HUES64 (cell line): ENCODE measurements around the gene ONECUT3. TPM values are rescaled to one million over a fixed set of nuclear protein-coding genes. Genes with fewer than 3 reads are reported as not detected.
"Not testable (repeated sequence)": the region's sequence is repeated elsewhere in the genome, so short reads cannot be mapped to it uniquely, and the experiment has no call there.

Experiments used
- H3K27ac ChIP-seq: 2 replicates; pipeline ENCODE4 v1.7.0; 2013; ENCODE audit warnings: low read depth, low read length, inconsistent platforms
- H3K27me3 ChIP-seq: 2 replicates; pipeline ENCODE4 v1.6.1; 2013; ENCODE audit warnings: mild to moderate bottlenecking, low read length; ENCODE audit not compliant: insufficient read depth
- H3K36me3 ChIP-seq: 2 replicates; pipeline ENCODE4 v1.6.1; 2013; ENCODE audit warnings: mild to moderate bottlenecking, low read length; ENCODE audit not compliant: insufficient read depth
- H3K4me1 ChIP-seq: 2 replicates; pipeline ENCODE4 v1.6.1; 2013; ENCODE audit warnings: mild to moderate bottlenecking, low read length, moderate library complexity; ENCODE audit not compliant: insufficient read depth
- H3K4me3 ChIP-seq: 2 replicates; pipeline ENCODE4 v1.5.1; 2013; ENCODE audit warnings: mild to moderate bottlenecking, low read length, moderate library complexity
- H3K9ac ChIP-seq: 2 replicates; pipeline ENCODE4 v1.6.1; 2013; ENCODE audit warnings: mild to moderate bottlenecking, low read depth, low read length
- H3K9me3 ChIP-seq: 2 replicates; pipeline ENCODE4 v1.6.1; 2013; ENCODE audit warnings: low read depth, low read length; ENCODE audit not compliant: insufficient read depth
- WGBS: fragments of 150-250, 120-280 bp; methylation state at CpG from one replicate; pipeline ENCODE4 v1.1.7; 2013; ENCODE audit warnings: missing lambda C conversion rate; 5-methylcytosine and 5-hydroxymethylcytosine counted together
- polyA plus RNA-seq, 2 experiments: library from polyadenylated mRNA; stranded (reverse); fragments of 50-300 nt; gene quantifications; one replicate each; pipeline ENCODE4 v1.2.3, GENCODE V29; 2013

Gene ONECUT3
- polyA plus RNA-seq (2013, experiment 1 of 2) = 0.05 TPM
- 0.13 TPM for polyA plus RNA-seq (2013, experiment 2 of 2)

DNA sequence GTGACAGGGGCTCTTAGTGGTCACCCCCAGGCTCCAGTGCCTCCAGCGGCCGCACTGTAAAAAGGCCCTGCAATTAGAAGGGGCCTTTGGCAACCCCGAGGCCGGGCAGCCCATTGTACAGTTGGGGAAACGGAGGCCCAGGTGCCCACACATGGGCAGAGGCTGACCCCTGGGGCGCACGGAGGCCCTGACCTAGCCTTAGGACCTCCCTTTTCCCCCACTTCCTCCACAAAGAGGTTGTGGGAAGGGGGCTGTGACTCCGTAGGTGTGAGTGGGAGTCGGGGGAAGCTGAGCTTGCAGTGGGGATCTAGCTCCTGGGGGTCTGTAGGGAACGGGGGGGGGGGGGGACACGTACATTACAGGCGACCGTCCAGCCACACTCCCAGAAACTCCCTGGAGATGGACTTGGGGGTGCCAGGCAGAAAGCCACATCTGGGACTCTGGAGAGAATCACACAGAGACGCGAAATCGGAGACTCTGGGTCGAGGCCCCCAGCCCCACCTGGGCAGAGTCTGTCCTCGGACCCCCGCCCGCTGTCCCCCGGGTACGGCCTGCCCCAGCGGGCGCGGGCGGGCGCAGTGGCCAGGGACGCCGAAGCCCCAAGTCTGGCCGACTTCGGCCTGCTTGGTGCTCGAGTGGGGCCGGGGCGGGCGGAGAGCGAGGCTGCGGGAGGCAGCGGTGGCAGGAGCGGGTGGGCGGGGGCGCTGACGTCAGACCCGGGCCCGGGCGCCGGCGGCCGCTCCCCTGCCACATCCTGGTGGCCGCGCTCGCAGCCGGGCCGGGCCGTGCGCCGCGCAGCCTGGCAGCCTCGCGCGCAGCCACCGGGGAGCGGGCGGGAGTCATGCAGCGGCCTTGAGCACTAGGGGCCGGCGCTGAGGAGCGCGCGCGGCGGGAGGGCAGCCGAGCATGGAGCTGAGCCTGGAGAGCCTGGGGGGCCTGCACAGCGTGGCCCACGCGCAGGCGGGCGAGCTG lies at the start of gene ONECUT3:
Gene ONECUT3, plus strand, starts transcription at position 750 of the 972 bp plus-strand sequence. Its CDS starts 157 bp downstream, at position 907.
- peaks cover 98% of the 10 kb centered on the region for H3K27me3 ChIP-seq
- WGBS = 6% methylated on average over 73 of the region's 77 CpGs

DNA sequence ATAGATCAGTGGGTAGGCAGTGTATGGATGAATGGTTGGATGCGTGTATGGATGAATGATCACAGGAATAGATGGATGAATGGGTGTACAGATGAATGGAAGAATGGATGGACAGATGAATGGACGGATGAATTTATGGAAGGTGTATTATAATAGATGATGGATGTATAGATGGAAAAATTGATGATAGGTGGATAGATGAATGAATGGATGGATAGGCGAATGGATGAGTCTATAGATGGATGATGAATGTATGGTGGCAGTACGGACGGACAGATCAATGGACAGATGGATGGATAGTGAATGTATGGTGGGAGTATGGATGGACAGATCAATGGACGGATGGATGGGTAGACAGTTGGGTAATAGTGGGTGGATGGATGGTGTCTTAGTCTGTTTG lies 49.0 kb upstream of the ONECUT3 start:
- no peak overlapping the region for H3K27ac ChIP-seq
- H3K9ac ChIP-seq = no peak overlapping the region
- 87% methylated on average over 6 of the region's 6 CpGs for WGBS
- H3K4me1 ChIP-seq = no peaks in the 10 kb centered on the region
- no peaks in the 10 kb centered on the region for H3K9me3 ChIP-seq
- no peak overlapping the region for H3K4me3 ChIP-seq
- no peaks in the 10 kb centered on the region for H3K36me3 ChIP-seq
- peaks cover 12% of the 10 kb centered on the region for H3K27me3 ChIP-seq

More for the DNA sequence above, at the start of gene ONECUT3:
- H3K27ac ChIP-seq = no peak within 1 kb of the TSS
- H3K4me3 ChIP-seq = no peak within 1 kb of the TSS
- H3K9ac ChIP-seq = no peak within 1 kb of the TSS
- no peaks in the 10 kb centered on the region for H3K4me1 ChIP-seq
- no peaks in the 10 kb centered on the region for H3K9me3 ChIP-seq
- H3K36me3 ChIP-seq = no peaks in the 10 kb centered on the region

DNA sequence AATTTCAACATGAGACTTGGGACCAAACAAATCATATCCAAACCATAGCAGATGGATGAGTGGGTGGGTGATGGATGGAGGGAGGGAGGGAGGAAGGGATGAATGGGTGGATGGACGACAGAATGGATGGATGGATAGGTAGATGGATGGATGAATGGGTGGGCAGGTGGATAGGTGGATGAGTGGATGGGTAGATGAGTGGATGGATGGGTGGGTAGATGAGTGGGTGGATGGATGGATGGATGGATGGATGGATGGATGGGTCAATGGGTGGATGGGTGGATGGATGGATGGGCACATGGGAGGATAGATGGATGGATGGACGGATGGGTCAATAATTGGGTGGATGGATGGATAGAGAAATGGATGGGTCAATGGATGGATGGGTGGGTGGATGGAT lies 47.9 kb upstream of the ONECUT3 start:
- Histone ChIP-seq H3K4me3 (no peak overlapping the region), H3K4me1 (no peaks in the 10 kb centered on the region), H3K27me3 (peaks cover 12% of the 10 kb centered on the region), H3K36me3 (no peaks in the 10 kb centered on the region), H3K9me3 (no peaks in the 10 kb centered on the region), H3K9ac (no peak overlapping the region), H3K27ac (no peak overlapping the region)
- WGBS = 76% methylated on average over 2 of the region's 2 CpGs

DNA sequence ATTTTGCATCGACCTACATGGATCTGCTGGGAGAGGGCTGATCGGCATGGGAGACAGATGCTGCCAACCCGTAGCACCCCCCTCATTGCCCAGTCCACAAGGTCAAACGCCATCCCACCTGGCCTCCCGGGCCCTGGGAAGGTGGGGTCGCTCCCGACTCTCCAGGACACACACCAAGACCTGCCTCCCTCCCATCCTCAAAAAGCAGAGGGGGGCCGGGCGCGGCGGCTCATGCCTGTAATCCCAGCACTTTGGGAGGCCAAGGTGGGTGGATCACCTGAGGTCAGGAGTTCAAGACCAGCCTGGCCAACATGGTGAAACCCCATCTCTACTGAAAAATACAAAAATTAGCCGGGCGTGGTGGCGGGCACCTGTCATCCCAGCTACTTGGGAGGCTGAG lies 46.7 kb upstream of the ONECUT3 start:
- 84% methylated on average over 14 of the region's 14 CpGs for WGBS

DNA sequence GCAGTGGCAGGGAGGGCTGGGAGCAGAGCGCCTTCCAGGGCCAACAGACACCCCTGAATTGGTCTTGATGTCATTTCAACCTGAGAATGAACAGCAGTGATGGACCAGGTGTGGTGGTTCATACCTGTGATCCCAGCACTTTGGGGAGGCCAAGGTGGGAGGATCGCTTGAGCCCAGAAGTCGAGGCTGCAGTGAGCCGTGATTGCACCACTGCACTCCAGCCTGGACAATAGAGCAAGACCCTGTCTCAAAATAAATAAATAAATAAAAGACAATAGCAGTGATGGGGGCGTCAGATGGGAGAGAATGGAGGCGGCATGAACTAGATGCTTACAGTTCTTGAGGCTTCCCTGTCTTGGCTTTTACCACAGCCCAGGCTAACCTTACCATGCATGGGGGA lies 46.1 kb upstream of the ONECUT3 start:
- no peak overlapping the region for H3K9ac ChIP-seq
- 95% methylated on average over 6 of the region's 6 CpGs for WGBS
- H3K4me3 ChIP-seq = no peak overlapping the region
- H3K4me1 ChIP-seq = no peaks in the 10 kb centered on the region
- H3K36me3 ChIP-seq = no peaks in the 10 kb centered on the region
- H3K27me3 ChIP-seq = peaks cover 2% of the 10 kb centered on the region; the same call in 1 of the 2 replicates
- no peak overlapping the region for H3K27ac ChIP-seq
- no peaks in the 10 kb centered on the region for H3K9me3 ChIP-seq

More for the DNA sequence above, 46.7 kb upstream of the ONECUT3 start:
- not testable (repeated sequence) for H3K27ac ChIP-seq, H3K4me3 ChIP-seq, H3K27me3 ChIP-seq, H3K4me1 ChIP-seq, H3K36me3 ChIP-seq, H3K9me3 ChIP-seq, H3K9ac ChIP-seq

DNA sequence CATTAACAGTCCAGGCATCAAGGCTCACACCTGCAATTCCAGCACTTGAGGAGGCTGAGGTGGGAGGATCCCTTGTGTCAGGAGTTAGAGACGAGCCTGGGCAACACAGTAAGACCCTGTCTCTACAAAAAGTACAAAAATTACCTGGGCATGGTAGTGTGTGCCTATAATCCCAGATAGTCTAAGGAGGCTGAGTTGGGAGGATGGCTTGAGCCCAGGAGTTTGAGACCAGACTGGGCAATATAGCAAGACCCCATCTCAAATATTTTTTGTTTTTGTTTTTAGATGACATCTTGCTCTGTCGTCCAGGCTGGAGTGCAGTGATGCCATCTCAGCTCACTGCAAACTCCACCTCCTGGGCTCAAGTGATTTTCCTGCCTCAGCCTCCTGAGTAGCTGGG lies 40.1 kb upstream of the ONECUT3 start:
- Histone ChIP-seq H3K36me3 (no peaks in the 10 kb centered on the region), H3K4me3 (no peak overlapping the region), H3K9ac (no peak overlapping the region), H3K4me1 (no peaks in the 10 kb centered on the region), H3K27me3 (peaks cover 20% of the 10 kb centered on the region), H3K9me3 (no peaks in the 10 kb centered on the region), H3K27ac (no peak overlapping the region)
- 93% methylated on average over 2 of the region's 2 CpGs for WGBS

DNA sequence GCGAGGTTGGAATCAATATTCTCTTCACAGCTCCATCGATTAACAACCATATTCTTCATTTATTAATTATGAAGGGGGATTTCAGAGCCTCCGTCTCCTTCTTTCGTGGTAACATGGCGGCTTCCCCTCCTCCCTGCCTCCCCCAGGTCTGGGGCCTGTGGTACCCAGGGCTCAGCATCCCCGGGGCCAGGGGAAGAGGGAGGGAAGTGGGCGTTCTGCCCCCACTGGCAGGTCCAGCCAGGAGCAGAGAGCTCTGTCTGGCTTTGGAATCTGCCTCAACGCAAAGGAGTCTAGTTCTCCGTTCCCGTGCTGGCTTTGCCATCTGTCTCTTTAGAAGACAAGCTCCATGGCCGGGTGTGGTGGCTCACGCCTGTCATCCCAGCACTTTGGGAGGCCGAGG lies 37.8 kb upstream of the ONECUT3 start:
- no peaks in the 10 kb centered on the region for H3K4me1 ChIP-seq
- peaks cover 37% of the 10 kb centered on the region for H3K27me3 ChIP-seq

DNA sequence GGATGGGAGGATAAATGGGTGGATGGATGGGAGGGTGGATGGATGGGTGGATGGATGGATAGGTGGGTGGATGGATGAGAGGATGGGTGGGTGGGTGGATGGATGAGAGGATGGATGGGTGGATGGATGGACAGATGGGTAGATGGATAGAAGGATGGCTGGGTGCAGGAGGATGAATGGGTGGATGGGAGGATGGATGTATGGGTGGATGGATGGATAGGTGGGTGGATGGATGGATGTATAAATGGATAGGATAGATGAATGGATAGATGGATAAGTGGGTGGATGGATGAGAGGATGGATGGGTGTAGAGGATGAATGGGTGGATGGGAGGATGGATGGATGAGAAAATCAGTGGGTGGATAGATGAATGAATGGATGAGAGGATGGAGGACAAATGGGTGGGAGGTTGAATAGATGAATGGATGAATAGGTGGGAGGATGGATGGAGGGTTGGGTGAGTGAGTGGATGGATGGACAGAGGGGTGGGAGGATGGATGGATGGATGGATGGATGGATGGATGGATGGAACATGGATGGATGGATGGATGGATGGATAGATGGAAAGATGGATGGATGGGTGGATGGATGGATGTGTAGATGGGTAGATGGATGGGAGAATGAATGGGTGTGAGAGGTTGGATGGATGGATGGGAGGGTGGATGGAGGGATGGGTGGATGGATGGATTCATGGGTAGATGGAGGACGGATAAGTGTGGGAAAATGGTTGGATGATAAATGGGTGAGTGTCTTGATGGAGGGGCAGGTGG lies 35.9 kb upstream of the ONECUT3 start:
- no peaks in the 10 kb centered on the region for H3K4me1 ChIP-seq
- H3K9ac ChIP-seq = no peak overlapping the region
- no peak overlapping the region for H3K4me3 ChIP-seq
- 91% methylated on average over 1 of the region's 1 CpG for WGBS
- no peaks in the 10 kb centered on the region for H3K9me3 ChIP-seq
- H3K27me3 ChIP-seq = peaks cover 44% of the 10 kb centered on the region
- no peaks in the 10 kb centered on the region for H3K36me3 ChIP-seq
- H3K27ac ChIP-seq = no peak overlapping the region

More for the DNA sequence above, 37.8 kb upstream of the ONECUT3 start:
- WGBS = 51% methylated on average over 8 of the region's 13 CpGs
- H3K9me3 ChIP-seq = no peaks in the 10 kb centered on the region
- no peak overlapping the region for H3K9ac ChIP-seq
- no peak overlapping the region for H3K27ac ChIP-seq
- no peaks in the 10 kb centered on the region for H3K36me3 ChIP-seq
- no peak overlapping the region for H3K4me3 ChIP-seq

DNA sequence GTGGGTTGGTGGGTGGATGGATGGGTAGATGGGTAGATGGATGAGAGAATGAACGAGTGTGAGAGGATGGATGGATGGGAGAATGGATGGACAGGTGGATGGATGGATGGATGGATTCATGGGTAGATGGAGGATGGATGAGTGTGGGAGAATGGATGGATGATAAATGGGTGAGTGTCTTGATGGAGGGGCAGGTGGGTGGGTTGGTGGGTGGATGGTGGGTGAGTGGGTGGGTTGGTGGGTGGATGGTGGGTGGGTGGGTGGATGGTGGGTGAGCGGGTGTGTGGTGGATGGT lies 35.4 kb upstream of the ONECUT3 start:
- no peak overlapping the region for H3K27ac ChIP-seq
- no peaks in the 10 kb centered on the region for H3K9me3 ChIP-seq
- no peak overlapping the region for H3K4me3 ChIP-seq
- H3K9ac ChIP-seq = no peak overlapping the region
- 90% methylated on average over 2 of the region's 2 CpGs for WGBS
- peaks cover 45% of the 10 kb centered on the region for H3K27me3 ChIP-seq
- H3K4me1 ChIP-seq = no peaks in the 10 kb centered on the region
- no peaks in the 10 kb centered on the region for H3K36me3 ChIP-seq

DNA sequence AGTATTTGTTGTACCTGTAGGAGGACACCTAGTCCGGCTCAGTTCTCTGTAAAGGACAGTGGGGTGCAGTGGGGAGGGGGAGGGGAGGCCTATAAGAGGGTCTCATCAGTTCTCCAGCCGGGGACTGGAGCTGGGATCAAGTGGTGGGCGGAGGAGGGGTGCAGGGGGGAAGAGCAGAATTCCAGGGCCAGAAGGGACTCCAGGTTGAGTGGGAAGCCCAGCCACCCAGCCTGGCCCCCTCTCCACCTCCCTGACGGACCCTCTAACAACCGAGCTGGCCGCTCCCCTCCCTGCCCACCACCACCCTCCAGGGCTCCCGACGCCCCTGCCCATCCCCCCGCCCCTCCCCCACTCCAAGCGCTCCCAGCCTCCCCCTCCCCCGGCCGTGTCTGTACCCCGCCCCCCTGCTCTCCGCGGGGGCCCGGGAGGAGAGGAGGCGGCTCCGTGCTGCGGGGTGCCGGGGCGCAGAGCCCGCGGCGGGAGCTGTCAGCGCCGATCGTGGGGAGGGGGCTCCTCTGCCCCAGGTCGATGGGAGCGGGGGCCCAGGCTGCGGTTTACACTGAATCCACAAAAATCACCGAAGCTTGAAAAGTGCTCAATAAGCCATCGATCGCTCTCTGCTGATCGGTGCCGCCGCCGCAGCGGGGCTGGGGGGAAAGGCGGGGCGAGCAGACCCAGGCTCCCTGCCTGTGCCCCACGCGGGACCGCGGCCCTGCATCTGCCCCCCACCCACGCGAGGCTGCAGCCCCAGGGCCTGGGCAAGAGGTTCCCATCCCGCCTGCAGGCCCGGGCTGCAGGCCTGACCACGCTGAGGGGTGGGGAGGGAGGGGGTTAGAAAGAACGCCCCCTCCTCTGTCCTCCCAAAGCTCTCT lies 34.6 kb upstream of the ONECUT3 start:
- Histone ChIP-seq H3K9me3 (no peaks in the 10 kb centered on the region), H3K27me3 (peaks cover 45% of the 10 kb centered on the region), H3K9ac (no peak overlapping the region), H3K4me1 (no peaks in the 10 kb centered on the region), H3K27ac (no peak overlapping the region), H3K36me3 (no peaks in the 10 kb centered on the region), H3K4me3 (peak overlapping the region; percentile 52)
- 5% methylated on average over 43 of the region's 50 CpGs for WGBS
